HTR-8/SVneo (cell line): Measurements from ENCODE around the gene PAX5.

Experiments
- DNase-seq: peaks from one replicate; pipeline ENCODE4 v3.0.0; 2011; ENCODE audit warnings: low spot score, mixed read lengths; ENCODE audit not compliant: insufficient read length
- FAIRE-seq: peaks from 2 replicates; lab custom pipeline; 2011; peaks lifted over from hg19 to GRCh38; lab: Jason Lieb, UNC

Gene PAX5

DNA sequence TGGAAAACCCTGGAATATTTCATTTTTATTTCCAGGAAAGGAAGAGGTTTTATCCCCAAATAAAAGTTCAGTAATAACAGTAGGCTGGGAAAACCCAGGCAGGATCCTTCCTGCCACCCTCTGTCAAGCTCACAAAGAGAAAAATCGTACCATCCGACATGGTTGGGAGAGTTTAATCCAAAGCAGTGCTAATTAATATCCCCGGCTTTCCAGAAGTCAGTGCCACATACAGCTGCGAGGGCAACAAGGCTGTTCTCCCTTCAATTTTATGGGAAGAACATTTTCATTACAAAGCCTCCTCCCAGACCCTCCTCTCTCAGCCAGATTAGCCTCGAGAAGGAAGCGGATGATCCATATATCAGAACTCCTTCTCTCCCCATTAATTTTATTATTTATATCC, 95.5 kb downstream of the PAX5 start:
- no peak for FAIRE-seq
- DNase-seq: no peak

DNA sequence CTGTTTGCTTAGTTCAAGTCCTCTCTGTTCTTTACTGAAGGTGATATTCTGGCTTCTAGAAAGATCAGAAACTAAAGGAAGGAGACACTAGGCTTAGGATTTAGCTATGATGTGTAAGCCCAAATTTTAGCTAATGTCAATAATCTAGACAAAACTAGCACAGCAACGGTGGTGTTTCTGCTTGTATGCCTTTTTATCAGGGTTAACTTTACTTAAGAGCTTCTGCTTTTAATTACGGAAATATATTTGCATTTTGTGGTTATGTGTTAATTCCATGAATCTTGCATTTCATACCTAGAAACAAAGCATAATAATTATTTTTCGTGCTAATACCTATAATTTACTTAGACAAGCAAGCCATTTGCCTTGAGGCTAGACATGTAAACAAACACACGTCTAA, 96.1 kb downstream of the PAX5 start:
- no peak for FAIRE-seq

DNA sequence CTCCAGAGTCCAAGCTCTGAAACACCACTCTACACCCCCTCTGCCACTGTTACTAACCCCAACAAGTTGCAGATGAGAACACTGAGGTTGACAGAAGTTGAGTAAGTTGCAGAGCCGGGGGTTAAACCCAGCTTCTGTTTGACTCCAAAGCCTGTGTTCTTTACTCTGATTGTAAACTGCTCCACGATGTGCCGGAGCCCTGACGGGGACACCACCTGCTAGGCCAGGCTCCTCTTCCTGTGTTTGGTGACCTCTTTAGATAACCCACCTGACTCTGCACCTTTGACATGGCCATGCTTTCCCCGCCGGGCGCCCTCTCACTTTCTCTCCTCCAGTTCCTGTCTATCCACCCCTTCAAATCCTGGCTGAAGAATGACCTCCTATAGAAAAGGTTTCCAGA, 96.7 kb downstream of the PAX5 start:
- no peak for DNase-seq
- FAIRE-seq: no peak

More for the DNA sequence above, 96.1 kb downstream of the PAX5 start:
- no peak for DNase-seq

DNA sequence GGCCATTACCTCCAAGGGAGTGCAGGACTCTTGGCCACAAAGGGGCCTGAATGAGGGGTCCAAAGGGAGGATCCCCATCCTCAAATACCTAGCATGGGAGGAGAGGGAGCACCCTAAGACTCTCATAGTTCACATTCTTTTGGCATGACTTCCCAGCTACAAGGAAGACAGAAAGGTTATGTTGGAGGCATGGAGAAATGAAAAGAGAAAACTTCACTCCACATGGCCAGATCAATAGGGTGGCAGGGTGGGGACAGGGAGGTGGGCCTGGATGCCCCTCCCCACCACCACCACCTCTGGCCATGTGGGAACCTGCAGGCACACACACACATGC, 97.6 kb downstream of the PAX5 start:
- no peak for FAIRE-seq
- DNase-seq: no peak

DNA sequence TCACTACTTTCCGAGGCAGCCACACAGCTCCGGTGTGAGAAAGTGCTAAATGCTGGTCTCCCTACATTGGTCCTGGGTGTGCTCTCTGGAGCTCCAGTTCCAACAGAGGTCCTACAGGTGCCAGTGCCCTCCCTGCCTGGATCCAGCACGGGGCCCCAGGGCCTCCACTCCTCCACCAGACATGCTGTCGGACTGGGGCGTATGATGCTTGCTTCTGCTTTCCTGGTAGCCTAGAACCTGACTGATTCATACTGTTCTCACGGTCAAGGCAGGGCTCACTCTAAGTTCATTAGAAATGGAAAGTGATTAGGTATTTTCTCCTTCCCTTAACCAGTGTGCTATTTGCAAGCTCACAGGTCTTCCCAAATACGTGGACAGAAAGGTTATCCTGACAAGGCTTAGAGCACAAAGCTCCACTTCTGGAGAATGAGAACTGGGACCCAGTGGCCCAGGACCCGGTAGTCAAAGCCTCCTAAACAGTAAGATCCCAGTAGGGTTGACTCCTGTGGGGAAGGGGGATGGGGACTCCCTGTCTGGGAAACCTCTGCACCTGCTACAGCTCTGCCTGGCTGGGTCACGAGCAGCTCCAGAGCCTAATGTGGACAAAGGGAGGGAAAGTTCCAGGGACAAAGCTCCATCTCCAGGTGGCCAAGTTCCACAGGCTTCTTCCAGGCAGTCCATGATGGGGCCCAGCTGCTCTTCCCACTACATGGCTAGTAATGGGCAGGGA, 98.1 kb downstream of the PAX5 start:
- no peak for FAIRE-seq
- no peak for DNase-seq

- no peak for DNase-seq
- FAIRE-seq: no peak
Observed at GRCh38 chr9:36935332-36935731, 98.7 kb downstream of the PAX5 start.

- FAIRE-seq (no peak), DNase-seq (no peak)
Observed at GRCh38 chr9:36934478-36935065, 99.5 kb downstream of the PAX5 start.

DNA sequence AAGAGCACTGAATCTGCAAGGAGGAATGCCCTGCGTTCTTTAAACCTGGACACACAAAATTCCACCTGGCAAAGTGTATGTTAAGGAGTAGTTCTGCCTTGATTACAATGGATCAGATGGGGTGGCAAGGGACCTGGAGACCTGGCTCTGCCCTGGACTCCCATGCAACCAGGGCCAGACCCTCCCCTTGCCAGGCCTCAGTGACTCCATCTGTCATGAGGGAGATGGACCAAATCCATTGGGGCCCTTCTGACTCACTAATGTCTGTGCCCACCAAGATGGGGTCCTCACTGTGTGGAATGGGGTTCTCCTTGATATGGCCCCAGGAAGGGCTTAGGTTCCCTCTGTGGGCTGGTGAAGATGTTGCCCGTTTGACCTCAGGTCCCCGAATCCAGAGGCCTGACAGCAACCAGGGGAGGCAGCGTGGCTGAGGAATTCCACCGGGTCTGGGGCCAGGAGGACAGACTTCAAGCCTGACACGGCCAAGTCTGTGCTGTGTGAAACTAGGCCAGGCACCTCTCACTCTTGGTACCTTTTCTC, 100.3 kb downstream of the PAX5 start:
- DNase-seq (no peak), FAIRE-seq (no peak)

GRCh38 chr9:36932198-36932597, 101.9 kb downstream of the PAX5 start:
- no peak for DNase-seq
- no peak for FAIRE-seq

DNA sequence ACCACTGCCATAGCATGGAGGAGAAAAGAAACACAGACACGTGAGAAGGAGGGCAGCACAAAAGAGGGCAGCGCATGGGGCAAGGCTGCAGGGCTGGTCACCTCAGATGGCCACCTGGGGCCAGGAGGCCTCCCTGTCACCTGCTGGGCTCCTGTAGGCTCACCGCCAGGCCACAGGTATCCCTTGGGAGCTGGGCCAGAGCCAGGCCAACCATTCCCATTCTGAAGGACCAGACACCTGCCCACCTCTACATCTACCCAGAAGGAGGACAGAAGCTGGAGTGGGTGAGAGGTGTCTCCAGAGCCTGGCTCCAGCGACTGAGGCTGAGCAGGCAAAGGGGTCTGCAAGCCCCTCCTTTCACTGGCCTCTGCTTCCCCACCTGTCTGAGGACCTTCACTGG, 103.1 kb downstream of the PAX5 start:
- DNase-seq (no peak), FAIRE-seq (no peak)

- no peak for FAIRE-seq
- no peak for DNase-seq
Observed at GRCh38 chr9:36929350-36929675, 104.8 kb downstream of the PAX5 start.

DNA sequence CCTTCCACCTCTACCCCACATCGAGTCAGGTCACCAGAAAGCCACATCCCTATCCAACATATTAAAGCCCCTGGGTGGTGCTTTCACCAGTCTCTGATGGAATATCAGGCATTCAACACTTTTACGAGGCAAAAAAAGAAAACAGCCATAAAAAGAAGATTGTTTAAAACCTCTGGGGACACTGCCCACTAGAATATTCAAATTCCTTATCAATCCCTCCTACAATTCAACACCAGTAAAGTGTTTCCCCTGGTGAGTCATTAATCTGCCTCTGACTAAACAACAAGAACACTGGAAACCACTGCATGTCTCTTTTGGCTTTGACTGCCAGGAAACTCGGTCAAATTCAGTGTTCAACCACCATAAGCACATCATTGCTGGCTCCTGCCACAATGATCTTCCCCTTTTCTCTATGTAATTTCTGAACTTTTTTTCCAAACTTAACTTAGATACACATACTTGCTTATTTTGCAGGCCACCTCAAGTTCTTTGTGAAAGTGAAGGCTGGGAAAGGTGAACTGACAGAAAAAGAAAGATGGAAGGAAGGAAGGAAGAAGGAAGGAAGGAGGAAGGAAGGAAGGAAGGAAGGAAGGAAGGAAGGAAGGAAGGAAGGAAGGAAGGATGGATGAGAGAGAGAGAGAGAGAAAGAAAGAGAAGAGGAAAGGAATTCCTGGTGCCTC, 105.3 kb downstream of the PAX5 start:
- FAIRE-seq: no peak

DNA sequence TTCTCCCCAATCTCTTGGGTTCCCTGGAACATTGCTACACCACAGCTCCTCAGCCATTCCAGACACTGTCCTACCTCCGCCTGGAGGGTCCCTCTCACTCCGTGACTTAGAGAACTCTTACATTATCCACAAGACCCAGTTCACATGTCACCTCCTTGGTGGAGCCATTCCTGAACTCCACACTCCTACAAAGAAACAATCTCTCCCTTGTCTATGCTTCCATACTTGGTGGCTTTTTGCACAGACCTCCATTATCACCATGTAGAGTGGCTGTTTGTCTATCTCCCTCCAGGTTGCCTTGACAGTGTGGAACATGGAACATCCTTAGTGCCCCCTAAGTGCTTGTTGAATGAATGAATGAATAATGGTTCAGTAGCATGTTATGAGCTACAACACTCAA, 105.9 kb downstream of the PAX5 start:
- DNase-seq: no peak
- no peak for FAIRE-seq

More for the DNA sequence above, 105.3 kb downstream of the PAX5 start:
- peak; percentile 47 for DNase-seq

DNA sequence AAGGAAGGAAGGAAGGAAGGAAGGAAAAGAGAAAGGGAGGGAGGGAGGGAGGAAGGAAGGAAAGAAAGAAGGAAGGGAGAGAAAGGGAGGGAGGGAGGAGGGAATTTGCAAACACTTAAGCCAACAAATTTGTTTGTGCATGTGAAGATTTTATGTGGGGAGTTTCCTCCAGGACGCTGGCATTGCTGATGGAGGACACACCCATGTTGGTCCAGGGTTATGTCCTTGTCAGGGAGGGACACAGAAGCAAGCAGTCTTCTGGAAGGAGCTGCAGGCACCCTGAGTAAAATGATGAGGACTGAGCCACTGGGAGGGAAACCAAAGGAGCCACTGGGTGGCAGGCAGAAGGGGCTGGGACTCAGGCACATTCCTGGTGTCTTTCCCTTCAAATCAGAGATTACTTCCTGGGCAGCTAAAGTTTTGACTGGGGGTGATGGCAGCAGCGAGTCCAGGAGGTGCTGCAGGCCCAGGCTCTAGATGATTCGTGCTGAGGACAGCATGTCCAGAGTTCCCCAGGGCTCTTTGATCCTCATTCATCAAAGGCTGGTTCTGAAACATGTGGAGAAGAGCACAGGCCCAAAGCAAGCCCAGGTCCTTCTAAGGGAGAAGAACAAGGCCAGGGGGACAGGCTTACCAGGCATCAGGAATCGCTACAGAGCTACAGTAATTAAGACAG, 109.2 kb downstream of the PAX5 start:
- DNase-seq: no peak
- no peak for FAIRE-seq

DNA sequence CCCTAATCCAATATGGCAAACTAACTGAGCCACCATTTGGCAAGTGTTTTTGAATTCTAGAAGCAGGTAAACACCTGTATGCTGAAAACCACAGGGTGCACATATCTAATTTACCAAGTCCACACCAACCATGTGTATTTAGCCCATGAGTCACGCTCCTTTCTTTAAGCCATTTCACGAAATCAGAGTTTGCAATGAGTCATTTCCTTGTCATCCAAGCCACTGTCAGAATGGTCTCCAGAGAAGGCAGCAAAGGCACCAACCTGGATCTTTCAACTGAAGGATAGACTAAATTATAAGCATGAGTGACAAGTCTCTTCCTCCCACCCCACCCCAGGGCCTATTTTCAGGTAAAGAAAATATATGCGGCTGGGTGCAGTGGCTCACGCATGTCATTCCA, 110.0 kb downstream of the PAX5 start:
- no peak for FAIRE-seq
- DNase-seq: peak; percentile 85

GRCh38 chr9:36923025-36923625, 110.9 kb downstream of the PAX5 start:
- FAIRE-seq (no peak), DNase-seq (no peak)

- FAIRE-seq: no peak
- DNase-seq: no peak
Observed at GRCh38 chr9:36922548-36922947, 111.5 kb downstream of the PAX5 start.

DNA sequence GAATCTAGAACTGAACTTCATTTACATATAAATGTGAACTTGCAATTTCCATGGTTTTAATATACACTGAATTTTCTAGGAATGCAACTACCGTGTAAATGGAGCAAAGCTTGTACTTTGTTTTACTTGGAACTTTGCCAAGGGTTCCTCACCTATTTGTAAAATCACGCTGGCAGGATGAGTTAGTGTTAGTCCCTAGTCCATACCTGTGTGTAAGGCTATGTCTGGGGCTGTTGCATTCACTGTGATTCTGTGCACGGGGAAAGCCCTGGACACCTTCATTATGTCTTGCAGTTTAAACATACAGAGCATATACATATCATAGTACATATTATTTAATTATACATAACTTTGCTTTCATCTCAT, 119.9 kb downstream of the PAX5 start:
- FAIRE-seq: no peak
- DNase-seq: no peak

DNA sequence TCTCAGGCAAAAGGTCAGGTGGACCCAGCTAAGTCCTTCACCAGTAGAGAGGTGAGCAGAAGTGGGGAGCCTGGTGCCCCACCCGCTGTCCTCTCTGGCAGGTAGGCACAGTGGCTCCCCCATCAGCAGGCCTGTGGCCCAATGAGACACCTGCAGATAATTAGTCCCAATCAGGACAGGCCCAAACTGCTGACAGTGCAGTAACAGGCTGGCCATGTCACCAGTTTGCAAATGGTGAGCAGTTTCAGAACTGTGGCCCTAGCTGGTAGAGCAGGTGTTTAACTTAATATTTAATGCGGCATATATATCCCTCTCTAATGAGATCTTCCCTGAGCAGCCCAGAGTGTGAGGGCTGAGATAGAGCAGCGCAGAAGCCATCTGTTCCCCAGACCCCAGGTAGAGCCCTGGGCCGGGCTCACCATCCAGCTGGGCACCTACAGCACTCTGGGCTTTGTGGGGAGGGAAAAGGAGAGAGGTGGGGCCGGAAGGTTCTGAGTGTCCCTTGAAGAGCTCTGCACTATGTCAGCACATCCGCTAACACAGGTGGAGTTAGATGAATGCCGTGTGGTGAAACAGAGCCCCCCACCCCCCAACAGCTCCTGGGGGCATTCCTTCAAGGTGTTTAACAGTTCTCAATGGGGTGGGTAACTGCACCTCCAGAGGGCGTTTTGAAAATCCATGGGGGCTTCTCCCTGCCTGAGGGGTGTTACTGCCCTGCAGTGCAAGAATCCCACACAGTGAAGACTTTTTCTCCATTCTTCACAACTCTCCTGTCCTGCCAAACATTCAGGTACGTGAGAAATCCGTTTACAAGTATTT, 120.5 kb downstream of the PAX5 start:
- DNase-seq (no peak), FAIRE-seq (no peak)

DNA sequence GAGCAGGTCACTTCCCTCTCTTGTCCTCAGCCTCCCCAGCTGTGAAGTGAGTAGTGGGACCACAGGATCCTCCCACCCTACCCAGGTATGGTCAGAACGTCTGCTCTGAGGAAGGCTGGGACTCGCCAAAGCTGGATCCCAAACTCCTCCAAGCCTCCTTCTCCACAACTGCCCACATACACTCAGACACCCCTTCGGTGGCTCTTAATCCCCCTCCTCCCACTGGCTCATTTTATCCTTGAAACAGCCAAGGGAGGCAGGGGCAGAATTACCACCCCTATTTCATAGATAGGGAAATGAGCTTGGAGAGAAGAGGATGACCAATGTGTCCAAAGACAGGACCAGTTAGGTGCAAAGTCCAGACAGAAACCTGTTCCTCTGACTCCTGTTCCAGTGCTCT, 121.4 kb downstream of the PAX5 start:
- no peak for DNase-seq
- FAIRE-seq: no peak
